ENCODE results near the gene RNF126. TPM values are rescaled to one million over a fixed set of nuclear protein-coding genes. Genes with fewer than 3 reads are reported as not detected.

Gene RNF126
- total and polyA plus RNA-seq, 2 of the 4 experiments (the other 2 are of a cell fraction), result 7.0 to 27.4 TPM

DNA sequence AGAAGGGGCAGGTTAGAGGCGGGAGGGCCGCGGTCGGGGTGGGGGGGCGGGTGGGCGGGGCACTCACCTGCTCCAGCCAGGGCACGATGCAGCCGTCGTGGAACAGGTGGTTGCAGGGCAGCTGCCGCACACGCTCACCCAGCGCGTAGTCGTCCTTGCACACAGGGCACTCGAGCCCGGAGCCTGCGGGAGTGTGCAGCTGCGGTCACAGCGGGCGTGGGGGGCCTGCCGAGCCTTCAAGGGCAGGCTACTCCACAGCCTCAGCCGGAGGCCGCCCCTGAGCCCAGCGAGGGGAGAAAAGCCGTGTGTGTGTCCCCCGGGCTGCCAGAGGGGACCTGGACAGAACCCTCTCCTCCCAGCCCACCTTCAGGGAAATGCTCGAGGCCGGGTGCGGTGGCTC, 14.7 kb downstream of the RNF126 start:
- Histone ChIP-seq H4K20me1 (ENCODE audit: insufficient read depth, low read length) (peaks cover 18% of the 10 kb centered on the region), H2AK5ac (ENCODE audit: low read depth, low read length) (no peak overlapping the region), H3K4me1 (ENCODE audit: control insufficient read depth, insufficient read depth, low read length) (no peaks in the 10 kb centered on the region), H2BK20ac (ENCODE audit: low read depth, low read length) (no peak overlapping the region), H3K27ac (ENCODE audit: insufficient read depth, low read length) (no peak overlapping the region), H3K14ac (replicated peaks; ENCODE audit: low read depth, low read length) (no peak overlapping the region), H3K4ac (ENCODE audit: low read depth, low read length) (no peak overlapping the region), H3K18ac (ENCODE audit: low read depth, low read length) (no peak overlapping the region), H3K9ac (ENCODE audit: low read depth, low read length) (no peak overlapping the region), H3K23ac (ENCODE audit: low read depth, low read length) (no peak overlapping the region), H2BK5ac (ENCODE audit: low read depth, low read length, poor library complexity, severe bottlenecking) (no peak overlapping the region), H3K27me3 (ENCODE audit: control insufficient read depth, insufficient read depth, low read length) (no peaks in the 10 kb centered on the region), H4K8ac (ENCODE audit: low read depth in 2 of 2, low read length in 2 of 2) (no peak overlapping the region), H4K5ac (ENCODE audit: low read depth, low read length) (no peak overlapping the region), H2BK120ac (ENCODE audit: low read depth, low read length) (no peak overlapping the region), H2BK15ac (ENCODE audit: low read depth, low read length) (no peak overlapping the region), H3K4me3 (ENCODE audit: insufficient read depth, low read depth, low read length) (no peak overlapping the region), H3K9me1 (ENCODE audit: insufficient read depth, low read length) (no peaks in the 10 kb centered on the region), H2AFZ (replicated peaks; ENCODE audit: low read length, poor library complexity) (no peak overlapping the region), H3K9me3 (ENCODE audit: control insufficient read depth, insufficient read depth, low read length) (no peaks in the 10 kb centered on the region), H3K56ac (ENCODE audit: extremely low read depth, insufficient read depth, low read length) (no peak overlapping the region), H2AK9ac (replicated peaks; ENCODE audit: low read depth, low read length, poor library complexity) (no peak overlapping the region), H3K79me1 (ENCODE audit: low read depth in 1 of 2, low read length in 2 of 2) (peaks cover 0 to 11% of the 10 kb centered on the region in 2 experiments; a peak in 3 of 4 replicates), H4K91ac (ENCODE audit: insufficient read depth, low read depth, low read length) (no peak overlapping the region), H3K4me2 (ENCODE audit: low read depth, low read length) (no peak overlapping the region), H3K36me3 (ENCODE audit: control insufficient read depth, insufficient read depth, low read length) (peaks cover 55% of the 10 kb centered on the region)
- no peak for DNase-seq
- WGBS, 2 experiments (ENCODE audit: extremely low coverage in 2 of 2, insufficient read length in 1 of 2), result 92% methylated on average over 17 of the region's 29 CpGs; no CpG with 5 or more reads in 1 of the 2 experiments
- ChIA-PET CTCF (no interaction called here), POLR2A (ENCODE audit: unreplicated experiment) (no interaction called here)
- ATAC-seq (ENCODE audit: low read depth), result no peak
- TF ChIP-seq CHD1 (IDR thresholded peaks at IDR 0.05; ENCODE audit: low read depth, low read length) (no peak), FOS (IDR thresholded peaks at IDR 0.05; ENCODE audit: low read depth, low read length) (no peak), RFX5 (IDR thresholded peaks at IDR 0.05; ENCODE audit: low read depth, low read length) (no peak), BHLHE40 (IDR thresholded peaks at IDR 0.05; ENCODE audit: low read depth, low read length) (no peak), MAFK (IDR thresholded peaks at IDR 0.05; ENCODE audit: low read depth, low read length) (no peak), RAD21 (IDR thresholded peaks at IDR 0.05; ENCODE audit: low read length) (no peak), CEBPB (IDR thresholded peaks at IDR 0.05; ENCODE audit: low read depth, low read length) (no peak), SMC3 (IDR thresholded peaks at IDR 0.05; ENCODE audit: low read depth, low read length) (no peak), POLR2A (IDR thresholded peaks at IDR 0.05; ENCODE audit: low read depth, low read length) (no peak), NFE2L2 (IDR thresholded peaks at IDR 0.05; ENCODE audit: low read depth, low read length) (no peak), MAZ (IDR thresholded peaks at IDR 0.05; ENCODE audit: borderline replicate concordance, low read depth, low read length) (no peak)
- TF ChIP-seq, protein P1, sequence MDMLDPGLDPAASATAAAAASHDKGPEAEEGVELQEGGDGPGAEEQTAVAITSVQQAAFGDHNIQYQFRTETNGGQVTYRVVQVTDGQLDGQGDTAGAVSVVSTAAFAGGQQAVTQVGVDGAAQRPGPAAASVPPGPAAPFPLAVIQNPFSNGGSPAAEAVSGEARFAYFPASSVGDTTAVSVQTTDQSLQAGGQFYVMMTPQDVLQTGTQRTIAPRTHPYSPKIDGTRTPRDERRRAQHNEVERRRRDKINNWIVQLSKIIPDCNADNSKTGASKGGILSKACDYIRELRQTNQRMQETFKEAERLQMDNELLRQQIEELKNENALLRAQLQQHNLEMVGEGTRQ (IDR thresholded peaks at IDR 0.05; ENCODE audit: low read depth, low read length), result no peak
- TF ChIP-seq, protein P2, sequence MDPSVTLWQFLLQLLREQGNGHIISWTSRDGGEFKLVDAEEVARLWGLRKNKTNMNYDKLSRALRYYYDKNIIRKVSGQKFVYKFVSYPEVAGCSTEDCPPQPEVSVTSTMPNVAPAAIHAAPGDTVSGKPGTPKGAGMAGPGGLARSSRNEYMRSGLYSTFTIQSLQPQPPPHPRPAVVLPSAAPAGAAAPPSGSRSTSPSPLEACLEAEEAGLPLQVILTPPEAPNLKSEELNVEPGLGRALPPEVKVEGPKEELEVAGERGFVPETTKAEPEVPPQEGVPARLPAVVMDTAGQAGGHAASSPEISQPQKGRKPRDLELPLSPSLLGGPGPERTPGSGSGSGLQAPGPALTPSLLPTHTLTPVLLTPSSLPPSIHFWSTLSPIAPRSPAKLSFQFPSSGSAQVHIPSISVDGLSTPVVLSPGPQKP (IDR thresholded peaks at IDR 0.05; ENCODE audit: borderline replicate concordance, low read depth, low read length), result no peak
- TF ChIP-seq, protein P3, sequence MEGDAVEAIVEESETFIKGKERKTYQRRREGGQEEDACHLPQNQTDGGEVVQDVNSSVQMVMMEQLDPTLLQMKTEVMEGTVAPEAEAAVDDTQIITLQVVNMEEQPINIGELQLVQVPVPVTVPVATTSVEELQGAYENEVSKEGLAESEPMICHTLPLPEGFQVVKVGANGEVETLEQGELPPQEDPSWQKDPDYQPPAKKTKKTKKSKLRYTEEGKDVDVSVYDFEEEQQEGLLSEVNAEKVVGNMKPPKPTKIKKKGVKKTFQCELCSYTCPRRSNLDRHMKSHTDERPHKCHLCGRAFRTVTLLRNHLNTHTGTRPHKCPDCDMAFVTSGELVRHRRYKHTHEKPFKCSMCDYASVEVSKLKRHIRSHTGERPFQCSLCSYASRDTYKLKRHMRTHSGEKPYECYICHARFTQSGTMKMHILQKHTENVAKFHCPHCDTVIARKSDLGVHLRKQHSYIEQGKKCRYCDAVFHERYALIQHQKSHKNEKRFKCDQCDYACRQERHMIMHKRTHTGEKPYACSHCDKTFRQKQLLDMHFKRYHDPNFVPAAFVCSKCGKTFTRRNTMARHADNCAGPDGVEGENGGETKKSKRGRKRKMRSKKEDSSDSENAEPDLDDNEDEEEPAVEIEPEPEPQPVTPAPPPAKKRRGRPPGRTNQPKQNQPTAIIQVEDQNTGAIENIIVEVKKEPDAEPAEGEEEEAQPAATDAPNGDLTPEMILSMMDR (conservative IDR thresholded peaks at IDR 0.05; ENCODE audit: low read depth, low read length), result no peak
- no TSS peak for BruUV-seq (replicated peaks)
- in situ Hi-C loops (cut with MboI; ENCODE audit: low sequenced_read_pairs) (no loop called here), intact Hi-C loops (cut with micrococcal nuclease) (no loop called here), dilution Hi-C loops (cut with HindIII; ENCODE audit: low sequenced_read_pairs, unreplicated experiment) (no loop called here)
